Fibroblast of villous mesenchyme (primary cell): ENCODE results near the gene PLA2G15. TPM values are rescaled to one million over a fixed set of nuclear protein-coding genes. Genes with fewer than 3 reads are reported as not detected.

ENCODE experiments used
- DNase-seq: peaks from one replicate; pipeline ENCODE4 v3.0.0-alpha.2; 2010; ENCODE audit warnings: low read depth
- H3K4me3 ChIP-seq: 2 replicates; pipeline ENCODE4 v1.5.1; 2011; ENCODE audit warnings: low read depth, mild to moderate bottlenecking, low read length
- total RNA-seq: library from RNA; depleted of rRNA; stranded (reverse); fragments of >200 nt; gene quantifications from 2 replicates; pipeline ENCODE4 v1.2.3, GENCODE V29; 2012
- TF ChIP-seq, protein P1 (sequence below): IDR thresholded peaks from 2 replicates; pipeline ENCODE4 v1.5.1; 2012; ENCODE audit warnings: low read depth, mild to moderate bottlenecking, low read length; ENCODE audit not compliant: insufficient read depth

Gene PLA2G15
- total RNA-seq, 1 donor, result 19.9 TPM

GRCh38 chr16:68275611-68276191 lies 30.5 kb downstream of the PLA2G15 start:
- no peak for DNase-seq
- H3K4me3 ChIP-seq, result no peak overlapping the region
- TF ChIP-seq, protein P1, sequence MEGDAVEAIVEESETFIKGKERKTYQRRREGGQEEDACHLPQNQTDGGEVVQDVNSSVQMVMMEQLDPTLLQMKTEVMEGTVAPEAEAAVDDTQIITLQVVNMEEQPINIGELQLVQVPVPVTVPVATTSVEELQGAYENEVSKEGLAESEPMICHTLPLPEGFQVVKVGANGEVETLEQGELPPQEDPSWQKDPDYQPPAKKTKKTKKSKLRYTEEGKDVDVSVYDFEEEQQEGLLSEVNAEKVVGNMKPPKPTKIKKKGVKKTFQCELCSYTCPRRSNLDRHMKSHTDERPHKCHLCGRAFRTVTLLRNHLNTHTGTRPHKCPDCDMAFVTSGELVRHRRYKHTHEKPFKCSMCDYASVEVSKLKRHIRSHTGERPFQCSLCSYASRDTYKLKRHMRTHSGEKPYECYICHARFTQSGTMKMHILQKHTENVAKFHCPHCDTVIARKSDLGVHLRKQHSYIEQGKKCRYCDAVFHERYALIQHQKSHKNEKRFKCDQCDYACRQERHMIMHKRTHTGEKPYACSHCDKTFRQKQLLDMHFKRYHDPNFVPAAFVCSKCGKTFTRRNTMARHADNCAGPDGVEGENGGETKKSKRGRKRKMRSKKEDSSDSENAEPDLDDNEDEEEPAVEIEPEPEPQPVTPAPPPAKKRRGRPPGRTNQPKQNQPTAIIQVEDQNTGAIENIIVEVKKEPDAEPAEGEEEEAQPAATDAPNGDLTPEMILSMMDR, result no peak

DNA sequence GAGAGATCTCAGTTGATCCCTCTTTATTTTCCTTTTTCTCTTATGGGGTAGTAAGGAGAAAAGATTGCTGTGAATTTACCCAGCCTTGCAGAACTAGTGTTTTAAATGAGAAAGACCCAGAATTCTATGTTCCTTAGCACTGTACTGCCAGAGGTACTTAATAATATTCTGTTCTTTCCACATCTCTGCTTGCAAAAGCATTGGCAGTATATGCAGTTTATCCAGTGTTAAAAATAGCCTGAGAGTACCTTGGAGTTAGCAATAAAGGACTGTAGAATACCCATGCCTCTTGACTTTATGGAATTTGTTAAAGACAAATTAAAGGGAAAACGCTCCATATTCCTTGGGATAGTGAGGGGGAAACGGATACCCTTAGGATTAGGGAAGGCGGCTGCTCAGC lies 31.1 kb downstream of the PLA2G15 start:
- H3K4me3 ChIP-seq, result no peak overlapping the region
- TF ChIP-seq, protein P1, result no peak
- DNase-seq, result no peak

- TF ChIP-seq, protein P1, result no peak
- H3K4me3 ChIP-seq, result no peak overlapping the region
- no peak for DNase-seq
These were observed 34.8 kb downstream of the PLA2G15 start for GRCh38 chr16:68279726-68280558.

DNA sequence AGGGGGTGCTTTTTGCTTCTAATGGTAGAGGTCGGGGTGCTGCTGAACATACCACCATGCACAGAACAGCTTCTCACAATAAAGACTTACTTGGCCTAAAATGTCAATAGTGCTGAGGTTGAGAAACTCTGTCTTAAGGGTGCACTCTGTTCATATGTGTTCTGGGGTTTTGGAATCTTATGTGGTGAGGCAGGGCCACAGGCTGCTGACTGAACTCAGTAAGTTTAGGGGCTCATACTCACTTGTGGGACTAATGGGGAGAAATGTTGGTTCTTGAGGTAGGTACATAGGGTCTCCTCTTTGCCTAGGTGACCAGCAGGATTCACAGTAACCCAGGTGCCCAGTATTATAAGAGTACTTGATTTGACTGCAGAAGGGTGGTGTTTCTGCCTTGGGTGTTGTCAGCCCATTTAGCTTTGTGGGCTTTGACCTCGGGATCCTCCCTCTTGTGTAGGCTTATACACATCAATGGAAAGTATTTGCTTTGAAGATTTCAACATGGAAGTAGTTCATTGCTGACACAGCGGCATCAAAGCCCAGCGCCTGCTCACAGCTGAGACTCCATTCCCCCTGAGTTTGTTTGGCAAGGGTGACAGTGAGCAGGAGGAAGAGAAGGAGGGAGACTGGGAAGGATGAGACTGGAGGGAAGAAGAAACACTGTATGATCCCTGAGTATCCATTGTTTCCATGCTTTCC lies 36.3 kb downstream of the PLA2G15 start:
- DNase-seq, result no peak
- H3K4me3 ChIP-seq, result no peak overlapping the region
- TF ChIP-seq, protein P1, result no peak

GRCh38 chr16:68282064-68282452 lies 36.9 kb downstream of the PLA2G15 start:
- no peak for DNase-seq
- no peak overlapping the region for H3K4me3 ChIP-seq
- TF ChIP-seq, protein P1, result no peak

- DNase-seq, result no peak
- no peak overlapping the region for H3K4me3 ChIP-seq
- TF ChIP-seq, protein P1, result no peak
These were observed 38.2 kb downstream of the PLA2G15 start for GRCh38 chr16:68283346-68283745.
